ENCODE results near the gene S1PR4. TPM values are rescaled to one million over a fixed set of nuclear protein-coding genes. Genes with fewer than 3 reads are reported as not detected.

The S1PR4 gene
- total RNA-seq, 1 experiment from 2014 or later: 0.28 TPM

DNA sequence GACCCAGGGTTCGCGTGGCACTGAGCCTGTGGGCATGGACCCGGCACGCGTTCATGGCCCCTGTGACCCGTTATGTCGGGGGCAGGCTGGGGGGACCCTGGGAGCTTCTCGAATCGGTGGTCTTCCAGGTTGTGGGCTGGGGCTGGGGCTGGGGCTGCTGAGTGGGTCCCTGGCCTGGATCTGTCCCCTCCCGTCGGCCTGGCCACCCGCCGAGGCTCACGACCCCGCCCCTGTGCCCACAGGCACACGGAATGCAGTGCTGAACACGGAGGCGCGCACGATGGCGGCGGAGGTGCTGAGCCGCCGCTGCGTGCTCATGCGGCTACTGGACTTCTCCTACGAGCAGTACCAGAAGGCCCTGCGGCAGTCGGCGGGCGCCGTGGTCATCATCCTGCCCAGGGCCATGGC is 13.7 kb downstream of the S1PR4 start:
- ChIA-PET CTCF (no interaction called here), POLR2A (no interaction called here)
- Mint-ChIP-seq H3K36me3 (peaks cover 10% of the 10 kb centered on the region), H3K9me3 (no peaks in the 10 kb centered on the region), H3K27me3 (ENCODE audit: low read depth) (no peaks in the 10 kb centered on the region), H3K4me1 (peaks cover 13% of the 10 kb centered on the region), H3K4me3 (no peak overlapping the region), H3K27ac (no peak overlapping the region)
- ATAC-seq (no peak), DNase-seq (ENCODE audit: low spot score) (no peak)
- TF ChIP-seq NFYB (CRISPR knock-in tag; conservative IDR thresholded peaks at IDR 0.05; ENCODE audit: low read depth) (no peak), ZNF219 (CRISPR knock-in tag; IDR thresholded peaks at IDR 0.05; ENCODE audit: borderline replicate concordance) (no peak), ZNF263 (CRISPR knock-in tag; IDR thresholded peaks at IDR 0.05; ENCODE audit: low read depth) (no peak), GRHL2 (CRISPR knock-in tag; IDR thresholded peaks at IDR 0.05; ENCODE audit: insufficient replicate concordance, severe bottlenecking) (no peak), SOX15 (CRISPR knock-in tag; IDR thresholded peaks at IDR 0.05) (no peak)
- TF ChIP-seq, protein P1, sequence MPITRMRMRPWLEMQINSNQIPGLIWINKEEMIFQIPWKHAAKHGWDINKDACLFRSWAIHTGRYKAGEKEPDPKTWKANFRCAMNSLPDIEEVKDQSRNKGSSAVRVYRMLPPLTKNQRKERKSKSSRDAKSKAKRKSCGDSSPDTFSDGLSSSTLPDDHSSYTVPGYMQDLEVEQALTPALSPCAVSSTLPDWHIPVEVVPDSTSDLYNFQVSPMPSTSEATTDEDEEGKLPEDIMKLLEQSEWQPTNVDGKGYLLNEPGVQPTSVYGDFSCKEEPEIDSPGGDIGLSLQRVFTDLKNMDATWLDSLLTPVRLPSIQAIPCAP (CRISPR knock-in tag; IDR thresholded peaks at IDR 0.05): no peak
- TF ChIP-seq, protein P2, sequence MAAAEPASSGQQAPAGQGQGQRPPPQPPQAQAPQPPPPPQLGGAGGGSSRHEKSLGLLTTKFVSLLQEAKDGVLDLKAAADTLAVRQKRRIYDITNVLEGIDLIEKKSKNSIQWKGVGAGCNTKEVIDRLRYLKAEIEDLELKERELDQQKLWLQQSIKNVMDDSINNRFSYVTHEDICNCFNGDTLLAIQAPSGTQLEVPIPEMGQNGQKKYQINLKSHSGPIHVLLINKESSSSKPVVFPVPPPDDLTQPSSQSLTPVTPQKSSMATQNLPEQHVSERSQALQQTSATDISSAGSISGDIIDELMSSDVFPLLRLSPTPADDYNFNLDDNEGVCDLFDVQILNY (CRISPR knock-in tag; IDR thresholded peaks at IDR 0.05): no peak
- TF ChIP-seq, protein P3, sequence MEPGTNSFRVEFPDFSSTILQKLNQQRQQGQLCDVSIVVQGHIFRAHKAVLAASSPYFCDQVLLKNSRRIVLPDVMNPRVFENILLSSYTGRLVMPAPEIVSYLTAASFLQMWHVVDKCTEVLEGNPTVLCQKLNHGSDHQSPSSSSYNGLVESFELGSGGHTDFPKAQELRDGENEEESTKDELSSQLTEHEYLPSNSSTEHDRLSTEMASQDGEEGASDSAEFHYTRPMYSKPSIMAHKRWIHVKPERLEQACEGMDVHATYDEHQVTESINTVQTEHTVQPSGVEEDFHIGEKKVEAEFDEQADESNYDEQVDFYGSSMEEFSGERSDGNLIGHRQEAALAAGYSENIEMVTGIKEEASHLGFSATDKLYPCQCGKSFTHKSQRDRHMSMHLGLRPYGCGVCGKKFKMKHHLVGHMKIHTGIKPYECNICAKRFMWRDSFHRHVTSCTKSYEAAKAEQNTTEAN (CRISPR knock-in tag; IDR thresholded peaks at IDR 0.05): no peak
- TF ChIP-seq, protein P4, sequence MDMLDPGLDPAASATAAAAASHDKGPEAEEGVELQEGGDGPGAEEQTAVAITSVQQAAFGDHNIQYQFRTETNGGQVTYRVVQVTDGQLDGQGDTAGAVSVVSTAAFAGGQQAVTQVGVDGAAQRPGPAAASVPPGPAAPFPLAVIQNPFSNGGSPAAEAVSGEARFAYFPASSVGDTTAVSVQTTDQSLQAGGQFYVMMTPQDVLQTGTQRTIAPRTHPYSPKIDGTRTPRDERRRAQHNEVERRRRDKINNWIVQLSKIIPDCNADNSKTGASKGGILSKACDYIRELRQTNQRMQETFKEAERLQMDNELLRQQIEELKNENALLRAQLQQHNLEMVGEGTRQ (CRISPR knock-in tag; IDR thresholded peaks at IDR 0.05): no peak

DNA sequence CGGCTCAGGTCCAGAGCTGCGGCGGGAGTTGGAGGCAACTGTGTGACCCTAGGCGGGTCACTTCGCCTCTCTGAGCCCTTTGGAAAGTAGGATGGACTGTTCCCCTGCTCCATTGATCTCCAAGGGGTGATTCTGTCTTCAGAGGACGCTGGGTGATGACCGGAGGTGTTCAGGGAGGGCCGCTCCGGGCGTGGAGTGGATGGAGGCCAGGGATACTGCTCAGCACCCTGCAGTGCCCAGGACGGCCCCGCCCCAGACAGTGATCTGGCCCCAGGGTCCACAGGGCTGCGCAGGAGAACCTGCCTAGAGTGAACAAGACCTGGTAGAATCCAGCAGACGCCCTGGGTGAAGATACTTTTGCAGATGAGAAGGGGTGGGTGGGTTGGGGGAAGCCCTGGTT is 14.1 kb downstream of the S1PR4 start:
- Mint-ChIP-seq H3K4me3 (no peak overlapping the region), H3K36me3 (peaks cover 10% of the 10 kb centered on the region), H3K9me3 (no peaks in the 10 kb centered on the region), H3K4me1 (peaks cover 11% of the 10 kb centered on the region), H3K27me3 (ENCODE audit: low read depth) (no peaks in the 10 kb centered on the region), H3K27ac (no peak overlapping the region)
- no peak for TF ChIP-seq GABPB1 (CRISPR knock-in tag; IDR thresholded peaks at IDR 0.05)
- TF ChIP-seq TEAD1 (CRISPR knock-in tag; IDR thresholded peaks at IDR 0.05): no peak
- TF ChIP-seq ZNF263 (CRISPR knock-in tag; IDR thresholded peaks at IDR 0.05; ENCODE audit: low read depth): no peak
- TF ChIP-seq, protein P5, sequence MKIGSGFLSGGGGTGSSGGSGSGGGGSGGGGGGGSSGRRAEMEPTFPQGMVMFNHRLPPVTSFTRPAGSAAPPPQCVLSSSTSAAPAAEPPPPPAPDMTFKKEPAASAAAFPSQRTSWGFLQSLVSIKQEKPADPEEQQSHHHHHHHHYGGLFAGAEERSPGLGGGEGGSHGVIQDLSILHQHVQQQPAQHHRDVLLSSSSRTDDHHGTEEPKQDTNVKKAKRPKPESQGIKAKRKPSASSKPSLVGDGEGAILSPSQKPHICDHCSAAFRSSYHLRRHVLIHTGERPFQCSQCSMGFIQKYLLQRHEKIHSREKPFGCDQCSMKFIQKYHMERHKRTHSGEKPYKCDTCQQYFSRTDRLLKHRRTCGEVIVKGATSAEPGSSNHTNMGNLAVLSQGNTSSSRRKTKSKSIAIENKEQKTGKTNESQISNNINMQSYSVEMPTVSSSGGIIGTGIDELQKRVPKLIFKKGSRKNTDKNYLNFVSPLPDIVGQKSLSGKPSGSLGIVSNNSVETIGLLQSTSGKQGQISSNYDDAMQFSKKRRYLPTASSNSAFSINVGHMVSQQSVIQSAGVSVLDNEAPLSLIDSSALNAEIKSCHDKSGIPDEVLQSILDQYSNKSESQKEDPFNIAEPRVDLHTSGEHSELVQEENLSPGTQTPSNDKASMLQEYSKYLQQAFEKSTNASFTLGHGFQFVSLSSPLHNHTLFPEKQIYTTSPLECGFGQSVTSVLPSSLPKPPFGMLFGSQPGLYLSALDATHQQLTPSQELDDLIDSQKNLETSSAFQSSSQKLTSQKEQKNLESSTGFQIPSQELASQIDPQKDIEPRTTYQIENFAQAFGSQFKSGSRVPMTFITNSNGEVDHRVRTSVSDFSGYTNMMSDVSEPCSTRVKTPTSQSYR (CRISPR knock-in tag; IDR thresholded peaks at IDR 0.05): no peak
- TF ChIP-seq, protein P6, sequence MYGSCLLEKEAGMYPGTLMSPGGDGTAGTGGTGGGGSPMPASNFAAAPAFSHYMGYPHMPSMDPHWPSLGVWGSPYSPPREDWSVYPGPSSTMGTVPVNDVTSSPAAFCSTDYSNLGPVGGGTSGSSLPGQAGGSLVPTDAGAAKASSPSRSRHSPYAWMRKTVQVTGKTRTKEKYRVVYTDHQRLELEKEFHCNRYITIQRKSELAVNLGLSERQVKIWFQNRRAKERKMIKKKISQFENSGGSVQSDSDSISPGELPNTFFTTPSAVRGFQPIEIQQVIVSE (CRISPR knock-in tag; IDR thresholded peaks at IDR 0.05; ENCODE audit: borderline replicate concordance): no peak
- TF ChIP-seq NFYB (CRISPR knock-in tag; conservative IDR thresholded peaks at IDR 0.05; ENCODE audit: low read depth): no peak
- TF ChIP-seq, protein P7, sequence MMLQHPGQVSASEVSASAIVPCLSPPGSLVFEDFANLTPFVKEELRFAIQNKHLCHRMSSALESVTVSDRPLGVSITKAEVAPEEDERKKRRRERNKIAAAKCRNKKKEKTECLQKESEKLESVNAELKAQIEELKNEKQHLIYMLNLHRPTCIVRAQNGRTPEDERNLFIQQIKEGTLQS (CRISPR knock-in tag; conservative IDR thresholded peaks at IDR 0.05): no peak
- no peak for TF ChIP-seq GTF2I (CRISPR knock-in tag; conservative IDR thresholded peaks at IDR 0.05)
- no peak for TF ChIP-seq NFE2L1 (CRISPR knock-in tag; IDR thresholded peaks at IDR 0.05)
- TF ChIP-seq ZNF138 (CRISPR knock-in tag; conservative IDR thresholded peaks at IDR 0.05): no peak
- TF ChIP-seq OVOL2 (CRISPR knock-in tag; IDR thresholded peaks at IDR 0.05; ENCODE audit: borderline replicate concordance): no peak
- POLR2A ChIA-PET: no interaction called here
- ATAC-seq (no peak), DNase-seq (ENCODE audit: low spot score) (no peak)
- CTCF ChIA-PET: no interaction called here
